Measurements from ENCODE around the gene RSPH9.

Gene RSPH9

DNA sequence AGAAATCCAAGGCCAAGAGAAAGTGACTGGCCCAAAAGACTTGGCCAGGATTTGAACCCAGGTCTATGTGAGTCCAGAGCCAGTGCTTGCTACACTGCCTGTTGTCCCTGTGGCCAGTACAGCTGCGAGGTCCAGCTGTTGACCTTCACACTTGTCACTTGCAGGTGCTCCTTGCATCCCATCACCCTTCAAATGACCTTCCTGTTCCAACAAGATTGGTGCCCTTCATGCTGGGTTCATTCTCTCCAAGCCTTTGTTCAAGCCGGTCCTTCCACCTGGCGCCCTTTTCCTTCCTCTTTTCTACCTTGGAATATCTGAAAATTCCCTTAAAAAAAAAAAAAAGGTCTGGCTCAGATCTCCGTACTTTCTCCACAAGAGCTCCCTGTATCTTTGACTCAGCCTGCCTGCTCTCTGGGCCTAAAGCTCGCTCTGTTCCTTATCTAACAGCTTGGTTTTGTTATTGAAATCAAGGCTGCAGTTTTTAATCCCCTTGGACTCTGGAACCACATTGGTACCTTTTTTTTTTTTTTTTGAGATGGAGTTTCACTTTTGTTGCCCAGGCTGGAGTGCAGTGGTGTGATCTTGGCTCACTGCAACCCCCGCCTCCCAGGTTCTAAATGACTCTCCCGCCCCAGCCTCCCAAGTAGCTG, 64.9 kb downstream of the RSPH9 start:
- DNase-seq (ENCODE audit: low read depth in 2 of 2) = no peak

DNA sequence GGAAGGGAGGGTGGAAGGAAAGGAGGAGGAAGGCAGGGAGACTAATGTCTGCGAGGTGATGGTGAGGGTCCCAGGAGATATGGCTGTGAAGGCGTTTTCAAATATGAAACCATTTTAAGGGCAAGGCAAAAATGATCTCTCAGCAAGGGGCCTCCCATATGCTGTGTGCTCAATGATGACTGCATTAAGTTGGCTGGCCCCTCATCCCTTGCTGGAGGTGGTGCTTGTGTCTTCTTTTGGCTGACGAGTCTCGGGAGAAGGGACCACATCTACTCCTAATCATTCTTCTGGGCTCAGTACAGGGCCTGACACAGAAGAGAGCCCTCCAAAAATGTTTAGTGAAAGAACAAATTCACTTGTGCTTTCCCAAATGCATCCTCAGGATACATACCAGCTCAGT, 65.7 kb downstream of the RSPH9 start:
- no peak for DNase-seq (ENCODE audit: low read depth in 2 of 2)

DNA sequence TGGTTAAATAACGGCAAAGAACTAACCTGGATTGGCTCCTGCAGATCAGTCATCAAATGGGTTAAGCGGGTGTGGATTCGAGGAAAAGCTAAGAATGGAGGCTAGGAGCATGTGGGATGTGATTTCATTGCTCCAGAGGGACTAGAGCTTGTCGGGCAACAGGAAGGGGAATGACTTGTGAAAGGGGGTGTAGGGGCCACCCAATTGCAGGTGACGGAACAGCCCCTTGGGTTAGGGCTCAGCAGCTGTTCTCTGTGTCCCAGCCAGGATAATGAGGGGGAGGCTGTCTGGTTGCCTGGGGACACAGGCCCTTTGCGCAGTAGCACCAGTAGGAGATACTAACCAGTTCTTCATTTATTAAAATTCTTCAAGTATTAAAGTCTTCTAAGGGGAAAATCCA, 67.7 kb downstream of the RSPH9 start:
- DNase-seq (ENCODE audit: low read depth in 2 of 2) = no peak

DNA sequence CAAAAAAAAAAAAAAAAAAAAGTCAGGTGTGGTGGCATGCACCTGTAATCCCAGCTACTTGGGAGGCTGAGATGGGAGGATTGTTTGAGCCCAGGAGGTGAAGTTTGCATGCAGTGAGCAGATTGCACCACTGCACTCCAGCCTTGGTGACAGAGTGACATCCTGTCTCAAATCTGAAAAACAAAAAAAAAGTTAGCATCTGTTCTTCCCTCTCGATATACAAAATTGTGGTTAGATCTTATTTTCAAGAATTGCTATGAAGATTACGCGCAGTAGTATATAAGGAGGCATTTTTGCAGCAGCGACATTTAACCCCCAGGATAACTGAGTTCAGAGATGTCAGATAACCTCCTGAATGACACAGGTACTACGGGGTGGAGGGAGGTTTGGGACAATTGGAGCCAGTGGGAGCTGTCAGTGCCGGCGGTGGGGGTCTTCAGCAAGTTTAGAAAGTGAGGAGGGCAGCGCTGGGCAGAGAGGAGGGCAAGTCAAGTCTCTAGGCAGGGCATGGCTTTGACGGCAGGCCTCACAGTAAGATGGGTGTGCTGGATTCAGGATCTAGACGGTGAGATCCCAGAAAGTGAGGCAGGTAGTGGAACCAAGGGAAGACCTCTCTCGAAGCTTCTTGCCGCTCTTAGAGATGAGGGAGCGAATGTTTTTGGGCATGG, 68.9 kb downstream of the RSPH9 start:
- DNase-seq (ENCODE audit: low read depth in 2 of 2) = no peak

DNA sequence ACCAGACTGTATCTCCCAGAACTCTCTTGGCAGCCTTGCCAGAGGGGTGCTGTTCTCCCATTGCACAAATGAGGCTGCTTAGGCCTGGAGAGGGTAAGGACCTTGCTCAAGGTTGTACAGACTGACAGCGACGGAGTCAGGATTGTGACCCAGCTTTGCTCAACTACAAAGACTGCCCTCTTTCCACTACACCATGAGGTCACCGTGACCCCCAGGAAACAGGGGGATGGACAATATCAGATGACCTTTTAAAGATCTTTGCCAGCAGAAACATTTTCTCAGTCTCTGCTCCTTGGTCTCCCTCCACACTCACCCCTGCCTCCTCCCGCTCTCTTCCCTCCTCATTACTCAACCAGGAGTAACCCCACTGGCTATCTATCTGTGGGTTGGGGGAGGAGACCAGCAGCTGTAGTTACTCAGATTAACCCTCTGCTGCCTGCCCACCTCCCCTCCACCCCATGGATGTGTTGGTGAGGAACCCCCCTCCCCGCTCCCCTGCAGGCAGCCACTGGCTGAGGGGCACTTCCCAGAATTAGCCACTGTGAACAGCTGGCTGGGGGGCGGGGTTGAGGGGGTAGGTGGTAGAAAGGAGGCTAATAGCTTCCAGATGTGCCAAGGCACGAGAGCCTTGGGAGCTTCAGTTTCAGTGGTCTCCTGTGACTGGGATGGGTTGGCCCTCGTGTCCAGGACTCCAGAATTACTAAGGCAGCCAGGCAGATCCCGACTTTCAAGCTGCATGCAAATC, 69.6 kb downstream of the RSPH9 start:
- no peak for DNase-seq (ENCODE audit: low read depth in 2 of 2)

DNA sequence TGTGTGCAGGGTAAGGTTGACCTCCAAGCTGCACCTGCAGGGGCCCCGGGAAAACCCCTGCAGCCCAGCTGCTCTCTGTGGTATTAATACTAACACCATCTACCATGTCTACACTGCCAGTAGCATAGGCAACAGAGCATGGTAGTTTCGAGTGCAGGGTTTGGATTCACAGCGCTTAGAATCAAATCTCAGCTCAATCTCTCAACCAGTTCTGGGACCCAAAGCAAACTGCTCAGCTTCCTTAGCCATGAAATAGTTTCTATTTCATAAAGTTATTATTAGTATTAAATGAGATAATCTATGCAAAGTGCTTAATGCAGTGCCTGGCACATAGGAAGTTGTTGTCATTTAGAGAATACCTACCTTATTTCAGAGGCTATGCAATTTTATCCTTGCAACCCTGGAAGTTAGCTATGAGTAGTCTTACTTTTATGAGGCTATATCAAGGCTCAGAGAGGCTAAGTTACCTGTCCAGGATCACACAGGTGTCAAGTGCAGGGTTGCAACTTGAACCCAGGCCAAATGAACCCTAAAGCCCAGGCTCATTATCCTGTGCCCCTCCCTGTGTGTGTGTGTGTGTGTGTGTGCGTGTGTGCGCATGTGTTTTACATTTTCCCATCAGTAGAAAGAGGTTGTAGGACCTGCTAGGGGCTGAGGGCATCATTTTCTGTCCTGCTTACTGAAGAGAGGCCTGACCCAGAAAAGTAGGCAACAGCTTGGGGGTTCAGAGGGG, 70.4 kb downstream of the RSPH9 start:
- no peak for DNase-seq (ENCODE audit: low read depth in 2 of 2)

DNA sequence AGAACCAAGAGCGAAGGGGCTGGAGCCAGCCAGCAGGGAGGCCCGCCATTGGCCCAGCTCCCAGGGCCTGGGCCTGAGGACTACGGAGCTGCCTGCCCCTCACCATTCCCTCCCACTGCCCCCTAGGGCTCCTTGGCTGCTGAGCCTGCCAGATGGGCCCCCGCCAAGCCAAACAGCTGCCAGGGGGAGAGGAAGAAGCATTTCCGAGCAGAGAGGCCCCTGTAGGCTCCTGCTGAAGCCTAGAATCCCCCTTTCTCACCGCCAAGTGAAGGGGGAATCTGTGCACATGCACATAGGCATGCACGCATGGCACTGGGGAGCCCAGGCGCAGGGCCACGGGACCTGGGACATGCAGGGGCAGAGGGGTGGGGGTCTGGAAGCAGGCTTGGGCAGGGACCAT, 71.3 kb downstream of the RSPH9 start:
- no peak for DNase-seq (ENCODE audit: low read depth in 2 of 2)

DNA sequence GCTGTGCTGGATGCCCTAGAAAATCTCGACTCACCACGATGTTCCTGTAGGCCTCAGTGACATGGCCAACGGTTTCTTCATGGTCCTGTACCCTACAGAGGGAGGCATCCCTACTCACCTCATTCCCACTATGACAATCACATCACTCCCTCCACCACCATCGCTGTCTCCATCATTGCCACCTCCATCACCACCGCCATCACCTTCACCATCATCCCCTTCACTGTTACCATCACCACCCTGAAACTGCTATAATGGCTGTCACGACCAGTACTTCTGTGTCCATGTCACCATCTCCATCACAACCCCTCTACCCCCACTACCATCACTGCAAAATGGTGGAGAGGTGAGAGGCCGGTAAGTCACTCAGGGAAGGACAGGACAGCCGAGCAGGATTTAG, 72.6 kb downstream of the RSPH9 start:
- no peak for DNase-seq (ENCODE audit: low read depth in 2 of 2)

DNA sequence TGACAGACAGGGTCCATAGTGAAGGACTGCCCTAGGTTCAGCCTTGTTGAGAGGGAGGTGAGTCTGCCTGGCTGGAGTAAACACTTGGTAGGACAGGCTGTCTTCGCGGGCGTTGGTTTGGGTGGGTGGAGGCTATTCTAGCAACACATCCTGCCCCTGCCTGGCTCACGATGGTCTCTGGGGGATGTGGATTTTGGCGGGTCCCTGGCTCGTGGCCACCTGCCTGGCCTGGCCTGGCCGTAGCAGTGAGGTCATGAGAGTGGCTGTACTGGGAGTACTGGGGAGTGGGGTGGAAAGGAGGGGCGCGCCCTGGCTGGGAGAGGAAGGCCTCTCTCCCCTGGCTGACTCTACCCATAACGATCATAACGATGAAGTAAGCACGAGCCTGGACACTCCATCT, 73.0 kb downstream of the RSPH9 start:
- no peak for DNase-seq (ENCODE audit: low read depth in 2 of 2)

DNA sequence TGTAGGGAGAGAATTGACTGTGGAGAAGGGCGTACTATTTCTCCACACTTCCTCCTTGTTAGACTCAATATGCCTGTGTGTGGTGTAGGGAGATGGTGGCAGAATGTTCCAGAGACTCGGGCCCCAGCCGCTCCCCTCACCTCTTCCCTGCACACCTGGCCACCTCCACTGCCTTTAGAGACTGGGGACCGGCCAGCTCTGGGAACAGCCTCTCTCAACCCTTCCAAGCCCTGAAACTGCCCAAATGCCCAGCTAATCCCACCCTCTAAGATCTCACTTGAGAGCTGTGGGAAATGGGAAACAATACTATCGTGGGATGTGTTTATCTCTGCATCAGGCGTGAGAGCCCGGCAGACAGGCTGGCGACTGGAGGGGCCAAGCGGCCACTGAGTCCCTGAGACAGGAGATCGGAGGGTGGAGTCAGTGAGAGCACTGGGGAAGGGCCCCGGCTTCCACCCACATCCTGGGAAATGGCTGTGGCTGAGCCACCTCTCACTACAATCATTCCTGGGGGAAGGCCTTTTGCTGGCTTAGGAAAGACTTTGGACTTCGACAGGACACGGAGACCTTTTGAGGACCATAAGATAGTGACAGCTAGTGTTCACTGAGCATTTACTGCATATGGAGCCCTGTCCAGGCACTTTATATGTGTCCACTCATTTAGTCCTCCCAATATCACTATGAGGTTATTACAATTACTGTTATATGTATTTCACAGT, 73.7 kb downstream of the RSPH9 start:
- DNase-seq (ENCODE audit: low read depth in 2 of 2) = no peak

DNA sequence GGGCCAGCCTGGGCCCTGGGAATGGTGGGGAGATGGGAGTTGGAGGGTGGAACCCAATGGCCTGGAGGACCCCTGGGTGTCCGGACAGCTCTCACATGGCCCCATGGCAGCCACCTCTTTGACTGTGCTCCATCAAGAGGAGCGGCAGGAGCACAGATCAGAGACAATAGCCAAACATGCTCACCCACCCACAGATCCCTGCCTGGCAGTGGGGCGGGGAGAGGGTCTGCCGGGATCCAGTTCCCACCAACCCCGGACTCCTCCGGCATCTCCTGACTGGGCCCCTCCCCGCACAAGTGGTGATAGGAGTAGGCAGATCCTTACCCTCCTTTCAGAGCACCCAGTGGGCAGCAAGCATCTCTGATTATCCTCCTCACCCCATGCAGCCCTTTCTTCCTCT, 74.7 kb downstream of the RSPH9 start:
- DNase-seq (ENCODE audit: low read depth in 2 of 2) = no peak

DNA sequence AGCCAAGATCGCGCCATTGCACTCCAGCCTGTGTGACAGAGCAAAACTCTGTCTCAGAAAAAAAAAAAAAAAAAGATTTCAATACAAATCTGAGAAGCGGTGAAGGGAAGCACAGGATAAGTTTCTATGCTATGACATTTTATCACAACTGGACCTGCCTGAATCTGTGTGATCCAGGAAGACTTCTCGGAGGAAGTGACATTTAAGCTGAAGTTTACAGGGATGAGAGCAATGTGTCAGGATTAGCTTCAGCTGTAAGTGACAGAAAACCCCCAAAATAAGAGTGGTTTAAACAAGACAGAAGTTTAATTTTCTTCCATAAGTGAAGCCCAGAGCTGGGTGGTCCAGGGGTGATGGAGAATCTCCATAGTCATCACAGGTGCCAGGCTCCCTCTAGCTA, 76.2 kb downstream of the RSPH9 start:
- no peak for DNase-seq (ENCODE audit: low read depth in 2 of 2)
